HG03060 (cell line): ENCODE results near the gene EXOSC7.

Experiments used
- ATAC-seq: cut with Tn5 transposase; IDR thresholded peaks from one replicate; pipeline ENCODE4 v1.9.1; 2021; ENCODE audit warnings: low read depth, moderate number of reproducible peaks; ENCODE audit not compliant: unreplicated experiment

Gene EXOSC7

GRCh38 chr3:44991326-44991725 is 15.3 kb downstream of the EXOSC7 start:
- no peak for ATAC-seq

- no peak for ATAC-seq
Measured at GRCh38 chr3:44992555-44993470, 16.8 kb downstream of the EXOSC7 start.

- ATAC-seq = no peak
Measured at GRCh38 chr3:44993471-44994205, 17.6 kb downstream of the EXOSC7 start.

GRCh38 chr3:44995142-44995770 is 19.2 kb downstream of the EXOSC7 start:
- ATAC-seq = no peak

- ATAC-seq = no peak
Measured at GRCh38 chr3:44996556-44996969, 20.5 kb downstream of the EXOSC7 start.

- no peak for ATAC-seq
Measured at GRCh38 chr3:44999782-45000181, 23.7 kb downstream of the EXOSC7 start.

GRCh38 chr3:45000823-45001222 is 24.8 kb downstream of the EXOSC7 start:
- no peak for ATAC-seq

GRCh38 chr3:45001738-45002137 is 25.7 kb downstream of the EXOSC7 start:
- ATAC-seq = no peak

GRCh38 chr3:45002139-45002660 is 26.2 kb downstream of the EXOSC7 start:
- ATAC-seq = no peak

GRCh38 chr3:45002720-45003119 is 26.7 kb downstream of the EXOSC7 start:
- no peak for ATAC-seq

- no peak for ATAC-seq
Measured at GRCh38 chr3:45003406-45003805, 27.4 kb downstream of the EXOSC7 start.

GRCh38 chr3:45003859-45004258 is 27.8 kb downstream of the EXOSC7 start:
- ATAC-seq = no peak

- no peak for ATAC-seq
Measured at GRCh38 chr3:45007091-45007490, 31.0 kb downstream of the EXOSC7 start.

- no peak for ATAC-seq
Measured at GRCh38 chr3:45008117-45008516, 32.1 kb downstream of the EXOSC7 start.

- no peak for ATAC-seq
Measured at GRCh38 chr3:45009868-45010267, 33.8 kb downstream of the EXOSC7 start.

GRCh38 chr3:45010811-45011333 is 34.8 kb downstream of the EXOSC7 start:
- no peak for ATAC-seq

GRCh38 chr3:45011756-45012508 is 35.9 kb downstream of the EXOSC7 start:
- no peak for ATAC-seq

- no peak for ATAC-seq
Measured at GRCh38 chr3:45012577-45012976, 36.5 kb downstream of the EXOSC7 start.

- no peak for ATAC-seq
Measured at GRCh38 chr3:45016916-45017315, 40.9 kb downstream of the EXOSC7 start.

- ATAC-seq = no peak
Measured at GRCh38 chr3:45017821-45018220, 41.8 kb downstream of the EXOSC7 start.
